Smooth muscle cell (in vitro differentiated cells): ENCODE data around the gene LRRC28. TPM values are rescaled to one million over a fixed set of nuclear protein-coding genes. Genes with fewer than 3 reads are reported as not detected.

Source experiments
- DNase-seq: peaks from one replicate; lab custom pipeline; 2025; ENCODE audit not compliant: unreplicated experiment; lab: John Stamatoyannopoulos, UW
- H2AFZ ChIP-seq: fragments of 200-600 bp; sonication (generic); 2 replicates; pipeline ENCODE4 v1.6.0; 2016; ENCODE audit warnings: antibody characterized with exemption, low read depth, mild to moderate bottlenecking
- H3F3A ChIP-seq: fragments of 200-600 bp; sonication (generic); 2 replicates; pipeline ENCODE4 v1.6.0; 2017; ENCODE audit warnings: antibody characterized with exemption, low read depth
- H3K27ac ChIP-seq: fragments of 200-600 bp; sonication (generic); 2 replicates; pipeline ENCODE4 v1.5.1; 2016; ENCODE audit warnings: low read depth, mild to moderate bottlenecking
- H3K27me3 ChIP-seq: fragments of 200-600 bp; sonication (generic); 2 replicates; pipeline ENCODE4 v1.6.1; 2016; ENCODE audit warnings: low read depth, mild to moderate bottlenecking
- H3K36me3 ChIP-seq: fragments of 200-600 bp; sonication (generic); 2 replicates; pipeline ENCODE4 v1.5.1; 2016; ENCODE audit warnings: low read depth
- H3K4me1 ChIP-seq: fragments of 200-600 bp; sonication (generic); 2 replicates; pipeline ENCODE4 v1.5.1; 2016; ENCODE audit warnings: low read depth
- H3K4me2 ChIP-seq: fragments of 200-600 bp; sonication (generic); 2 replicates; pipeline ENCODE4 v1.6.0; 2016; ENCODE audit warnings: mild to moderate bottlenecking
- H3K4me3 ChIP-seq: fragments of 200-600 bp; sonication (generic); 2 replicates; pipeline ENCODE4 v1.5.1; 2016; ENCODE audit warnings: mild to moderate bottlenecking
- H3K79me2 ChIP-seq: fragments of 200-600 bp; sonication (generic); 2 replicates; pipeline ENCODE4 v1.6.0; 2016; ENCODE audit warnings: low read depth, mild to moderate bottlenecking
- H3K9ac ChIP-seq: fragments of 200-600 bp; sonication (generic); 2 replicates; pipeline ENCODE4 v1.6.0; 2016; ENCODE audit warnings: low read depth
- H3K9me3 ChIP-seq: fragments of 200-600 bp; sonication (generic); replicated peaks from 2 replicates; pipeline ENCODE4 v1.5.1; 2016; ENCODE audit warnings: low read depth
- H4K20me1 ChIP-seq: fragments of 200-600 bp; sonication (generic); 2 replicates; pipeline ENCODE4 v1.6.0; 2016; ENCODE audit warnings: low read depth
- CTCF ChIP-seq: fragments of 200-600 bp; sonication (generic); IDR thresholded peaks from 2 replicates; pipeline ENCODE4 v1.5.1; 2017; ENCODE audit warnings: borderline replicate concordance, mild to moderate bottlenecking, antibody characterized with exemption; ENCODE audit not compliant: insufficient read depth, poor library complexity, severe bottlenecking
- WGBS: methylation state at CpG from one replicate; pipeline ENCODE4 v1.1.7; 2016; ENCODE audit warnings: low lambda C conversion rate; 5-methylcytosine and 5-hydroxymethylcytosine counted together
- polyA plus RNA-seq: library from polyadenylated mRNA; unstranded; fragments of >200 nt; fragmentation: Nextera tagmentation; extraction: Ambion mirVana; gene quantifications from 2 replicates; pipeline ENCODE4 v1.2.1, GENCODE V29; 2016
- total RNA-seq: library from RNA; depleted of rRNA; stranded (reverse); fragments of >200 nt; gene quantifications from 2 replicates; pipeline ENCODE4 v1.2.3, GENCODE V29; 2014

LRRC28 gene
- total and polyA plus RNA-seq, 2 experiments from 2014 or later = 26.5 to 28.8 TPM

DNA sequence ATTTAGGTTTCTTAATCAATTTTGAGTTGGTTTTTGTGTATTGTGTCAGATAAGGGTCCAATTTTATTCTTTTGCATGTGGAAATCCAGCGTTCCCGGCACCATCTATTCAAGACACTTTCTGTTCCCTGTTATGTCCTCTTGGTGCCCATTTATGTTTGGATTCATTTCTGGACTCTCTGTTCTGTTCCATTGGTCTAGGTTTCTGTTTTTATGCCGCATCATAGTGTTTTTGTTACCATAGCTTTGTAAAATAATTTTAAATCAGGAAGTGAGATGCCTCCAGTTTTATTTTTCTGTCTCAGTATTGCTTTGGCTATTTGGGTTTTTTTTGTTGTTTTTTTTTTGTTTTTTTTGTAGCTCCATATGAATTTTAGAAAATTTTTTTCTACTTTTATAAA lies 97.1 kb downstream of the LRRC28 start:
- no peak overlapping the region for H2AFZ ChIP-seq
- no peaks in the 10 kb centered on the region for H3K4me1 ChIP-seq
- no peak overlapping the region for H3K4me2 ChIP-seq
- no peak for TF ChIP-seq CTCF
- H3K9me3 ChIP-seq = no peaks in the 10 kb centered on the region
- H3K79me2 ChIP-seq = no peaks in the 10 kb centered on the region
- H3K27ac ChIP-seq = no peak overlapping the region
- H3K9ac ChIP-seq = no peak overlapping the region
- no peaks in the 10 kb centered on the region for H3F3A ChIP-seq
- 98% methylated on average over 3 of the region's 3 CpGs for WGBS
- no peak overlapping the region for H3K4me3 ChIP-seq
- no peaks in the 10 kb centered on the region for H4K20me1 ChIP-seq
- no peaks in the 10 kb centered on the region for H3K36me3 ChIP-seq
- no peaks in the 10 kb centered on the region for H3K27me3 ChIP-seq
- no peak for DNase-seq

- no peak overlapping the region for H3K4me2 ChIP-seq
- no peak for DNase-seq
- no peaks in the 10 kb centered on the region for H3K9me3 ChIP-seq
- H3K4me3 ChIP-seq = no peak overlapping the region
- H2AFZ ChIP-seq = no peak overlapping the region
- H3K27ac ChIP-seq = no peak overlapping the region
- no peaks in the 10 kb centered on the region for H3K4me1 ChIP-seq
- H4K20me1 ChIP-seq = no peaks in the 10 kb centered on the region
- no peaks in the 10 kb centered on the region for H3F3A ChIP-seq
- H3K36me3 ChIP-seq = no peaks in the 10 kb centered on the region
- H3K79me2 ChIP-seq = no peaks in the 10 kb centered on the region
- 89% methylated on average over 3 of the region's 3 CpGs for WGBS
- TF ChIP-seq CTCF = no peak
- no peaks in the 10 kb centered on the region for H3K27me3 ChIP-seq
- H3K9ac ChIP-seq = no peak overlapping the region
Measured at GRCh38 chr15:99350408-99350807, 99.1 kb downstream of the LRRC28 start.

- WGBS = 98% methylated on average over 2 of the region's 2 CpGs
- H2AFZ ChIP-seq = no peak overlapping the region
Measured at GRCh38 chr15:99359769-99360168, 108.5 kb downstream of the LRRC28 start.

More at GRCh38 chr15:99359769-99360168, 108.5 kb downstream of the LRRC28 start:
- no peaks in the 10 kb centered on the region for H3K27me3 ChIP-seq
- no peak overlapping the region for H3K4me2 ChIP-seq
- H3K9ac ChIP-seq = no peak overlapping the region
- H3K9me3 ChIP-seq = no peaks in the 10 kb centered on the region
- no peaks in the 10 kb centered on the region for H3K79me2 ChIP-seq
- H3K36me3 ChIP-seq = peaks cover 4% of the 10 kb centered on the region
- H3K4me1 ChIP-seq = no peaks in the 10 kb centered on the region
- no peaks in the 10 kb centered on the region for H4K20me1 ChIP-seq
- no peak for TF ChIP-seq CTCF
- H3K27ac ChIP-seq = no peak overlapping the region
- DNase-seq = no peak
- no peaks in the 10 kb centered on the region for H3F3A ChIP-seq
- no peak overlapping the region for H3K4me3 ChIP-seq
